Amniotic epithelial cell (primary cell): ENCODE measurements around the gene OR52E1.
"Not testable (repeated sequence)": the region's sequence is repeated elsewhere in the genome, so short reads cannot be mapped to it uniquely, and the experiment has no call there.

Source experiments
- DNase-seq: peaks from one replicate; pipeline ENCODE4 v3.0.0-alpha.2; 2010; ENCODE audit warnings: low read depth

The OR52E1 gene

DNA sequence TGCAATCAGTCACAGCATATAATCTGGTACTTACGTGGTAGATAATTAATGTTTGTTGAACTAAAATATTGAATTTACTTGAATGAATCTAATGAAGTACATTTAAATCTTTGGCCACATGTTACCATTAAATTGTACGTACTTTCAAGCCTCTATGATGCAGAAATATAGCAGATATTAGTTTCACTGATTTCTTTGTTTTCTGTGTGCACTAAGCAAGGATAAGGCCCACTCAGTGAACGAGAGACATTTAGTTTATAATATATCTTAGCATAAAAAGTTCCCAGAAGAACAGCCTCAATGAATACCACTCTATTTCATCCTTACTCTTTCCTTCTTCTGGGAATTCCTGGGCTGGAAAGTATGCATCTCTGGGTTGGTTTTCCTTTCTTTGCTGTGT lies at the start of gene OR52E1:
TSS of gene OR52E1 (plus strand) at position 301 of the 400 bp plus-strand sequence.
- no peak for DNase-seq

DNA sequence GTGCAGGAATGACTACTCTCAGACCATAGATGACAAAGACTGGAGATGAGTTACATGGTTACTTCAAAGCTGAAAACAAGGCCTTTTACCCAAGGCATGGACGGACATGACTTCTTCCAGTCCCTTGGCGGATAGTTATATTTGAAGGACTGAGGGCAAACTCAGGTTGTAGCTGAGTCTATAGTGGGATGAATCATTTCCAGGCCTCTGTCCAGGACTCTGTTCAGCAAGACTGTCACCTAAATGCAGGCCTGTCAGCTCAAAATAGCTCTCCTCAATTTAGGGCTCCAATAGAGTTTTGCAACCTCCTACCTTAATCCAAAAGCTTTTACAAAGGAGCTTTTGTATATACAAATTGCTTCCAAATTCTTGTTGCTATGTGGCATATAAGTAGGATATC lies 47.4 kb upstream of the OR52E1 start:
- DNase-seq: no peak

DNA sequence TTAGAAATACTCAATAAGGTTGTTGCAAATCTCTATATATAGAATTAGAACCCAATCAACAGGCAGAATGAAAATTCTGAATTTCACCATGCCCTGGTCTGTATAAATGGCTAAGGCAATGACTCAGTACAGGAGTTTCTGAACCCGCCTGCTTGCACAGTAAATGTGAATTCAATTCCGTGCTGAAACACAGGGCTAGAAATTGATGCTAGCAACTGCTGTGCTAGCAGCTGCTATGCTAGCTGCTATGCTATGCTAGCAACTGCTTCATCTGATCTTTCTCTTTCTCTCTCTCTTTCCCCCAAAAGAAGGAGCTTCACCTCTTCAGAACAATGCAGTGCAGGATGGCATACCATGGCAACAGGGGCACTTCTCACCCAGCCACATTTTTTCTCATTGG lies 32.7 kb upstream of the OR52E1 start:
- no peak for DNase-seq

DNA sequence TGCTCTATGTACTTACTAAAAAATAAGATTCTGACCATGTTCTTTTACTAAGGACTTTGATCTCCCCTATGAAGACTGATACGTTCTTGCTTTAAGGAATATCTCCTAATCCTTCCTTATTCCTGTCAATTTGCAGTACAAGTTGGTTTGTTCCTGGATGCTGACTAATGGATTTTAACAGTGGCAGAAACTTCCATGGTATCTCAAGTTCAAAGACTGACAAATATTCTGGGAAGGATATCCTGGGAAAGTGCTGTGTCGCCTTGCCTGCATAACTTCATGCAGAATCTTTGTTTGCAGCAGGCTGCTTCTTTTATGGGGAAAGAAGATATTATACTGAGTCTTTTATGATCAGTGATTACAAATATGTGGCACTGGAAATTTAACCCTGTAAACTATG lies 31.4 kb upstream of the OR52E1 start:
- no peak for DNase-seq

DNA sequence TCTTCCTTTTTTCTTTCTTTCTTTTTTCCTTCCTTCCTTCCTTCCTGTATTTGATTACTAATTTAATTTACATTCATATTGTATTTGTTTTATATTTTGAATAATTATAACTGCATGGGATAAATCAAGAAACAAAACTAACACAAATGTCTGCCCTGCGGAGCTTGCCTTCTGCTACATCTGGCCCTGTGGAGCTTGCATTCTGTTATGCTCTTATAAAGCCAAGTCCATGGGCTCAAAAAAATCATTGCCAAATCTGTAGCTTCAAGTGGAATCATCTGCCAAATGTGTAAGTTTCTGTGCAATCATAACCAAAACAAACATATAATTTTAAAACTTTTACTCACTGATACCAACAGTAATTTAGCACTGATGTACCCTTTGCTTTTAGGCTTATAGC lies 31.0 kb upstream of the OR52E1 start:
- DNase-seq: no peak

DNA sequence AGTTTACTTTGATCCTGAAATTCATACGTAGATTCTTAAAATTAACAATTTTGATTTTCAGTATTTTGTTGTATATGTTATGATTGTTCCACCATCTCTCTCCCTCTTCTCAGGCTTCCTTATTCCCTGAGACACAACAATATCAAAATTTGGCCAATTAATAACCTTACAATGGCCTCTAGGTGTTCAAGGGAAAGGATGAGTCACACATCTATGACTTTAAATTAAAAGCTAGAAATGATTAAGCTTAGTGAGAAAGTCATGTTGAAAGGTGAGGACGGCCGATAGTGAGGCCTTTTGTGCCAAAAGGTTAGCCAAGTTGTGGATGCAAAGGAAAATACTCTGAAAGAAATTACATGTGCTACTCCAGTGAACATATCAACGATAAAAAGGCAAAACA lies 28.5 kb upstream of the OR52E1 start:
- no peak for DNase-seq

DNA sequence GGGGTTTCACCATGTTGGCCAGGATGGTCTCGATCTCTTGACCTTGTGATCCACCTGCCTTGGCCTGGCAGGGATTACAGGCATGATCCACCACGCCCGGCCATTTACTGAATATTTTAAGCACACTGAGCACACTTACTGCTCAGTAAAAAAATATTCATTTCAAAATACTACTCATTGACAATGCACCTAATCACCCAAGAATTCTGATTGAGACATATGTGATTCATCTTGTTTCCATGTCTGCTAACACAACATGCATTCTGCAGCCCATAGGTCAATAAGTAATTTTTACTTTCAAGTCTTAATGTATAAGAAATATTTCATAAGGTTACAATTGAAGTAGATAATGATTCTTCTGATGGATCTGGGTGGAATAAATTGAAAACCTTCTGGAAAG lies 27.3 kb upstream of the OR52E1 start:
- DNase-seq: no peak

DNA sequence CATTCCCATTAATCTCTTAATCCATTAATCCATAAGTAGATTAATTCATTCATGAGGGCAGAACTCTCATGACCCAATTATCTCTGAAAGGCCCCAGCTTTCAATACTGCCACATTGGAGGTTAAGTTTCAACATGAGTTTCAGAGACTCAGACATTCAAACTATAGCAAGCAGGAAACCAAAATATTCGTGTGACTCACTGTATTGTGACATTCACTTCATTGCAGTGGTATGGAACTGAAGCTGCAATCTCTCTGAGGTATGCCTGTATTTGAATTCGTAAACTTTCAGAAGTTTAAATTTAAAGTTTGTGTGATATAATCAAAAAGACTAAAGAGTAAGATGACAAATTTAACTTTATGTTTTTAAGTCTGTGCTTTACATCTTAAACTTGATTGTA lies 26.0 kb upstream of the OR52E1 start:
- DNase-seq: peak; percentile 12

DNA sequence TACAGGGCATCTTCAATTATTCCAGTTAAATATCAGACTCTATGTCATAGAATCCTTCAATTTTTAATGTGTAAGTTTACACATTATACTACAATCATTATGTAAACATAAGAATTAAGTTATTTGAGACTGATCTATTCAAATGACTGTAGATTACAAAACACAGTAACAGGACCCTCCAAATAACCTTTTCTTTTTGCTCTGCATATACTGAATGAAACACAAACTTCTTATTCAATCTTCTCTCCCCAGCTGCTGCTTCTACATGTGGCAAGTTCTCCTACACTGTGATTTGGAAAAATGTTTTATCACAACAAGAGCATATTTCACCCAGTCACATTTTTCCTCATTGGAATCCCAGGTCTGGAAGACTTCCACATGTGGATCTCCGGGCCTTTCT lies 23.1 kb upstream of the OR52E1 start, which contains the start of gene OR52J3:
TSS of gene OR52J3 (plus strand) at position 301 of the 400 bp plus-strand sequence. CDS start at position 301, 0 bp downstream.
- DNase-seq: no peak

DNA sequence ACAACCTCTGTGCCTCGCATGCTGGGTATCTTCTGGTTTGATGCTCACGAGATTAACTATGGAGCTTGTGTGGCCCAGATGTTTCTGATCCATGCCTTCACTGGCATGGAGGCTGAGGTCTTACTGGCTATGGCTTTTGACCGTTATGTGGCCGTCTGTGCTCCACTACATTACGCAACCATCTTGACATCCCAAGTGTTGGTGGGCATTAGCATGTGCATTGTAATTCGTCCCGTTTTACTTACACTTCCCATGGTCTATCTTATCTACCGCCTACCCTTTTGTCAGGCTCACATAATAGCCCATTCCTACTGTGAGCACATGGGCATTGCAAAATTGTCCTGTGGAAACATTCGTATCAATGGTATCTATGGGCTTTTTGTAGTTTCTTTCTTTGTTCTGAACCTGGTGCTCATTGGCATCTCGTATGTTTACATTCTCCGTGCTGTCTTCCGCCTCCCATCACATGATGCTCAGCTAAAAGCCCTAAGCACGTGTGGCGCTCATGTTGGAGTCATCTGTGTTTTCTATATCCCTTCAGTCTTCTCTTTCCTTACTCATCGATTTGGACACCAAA lies 22.5 kb upstream of the OR52E1 start:
- DNase-seq: no peak

DNA sequence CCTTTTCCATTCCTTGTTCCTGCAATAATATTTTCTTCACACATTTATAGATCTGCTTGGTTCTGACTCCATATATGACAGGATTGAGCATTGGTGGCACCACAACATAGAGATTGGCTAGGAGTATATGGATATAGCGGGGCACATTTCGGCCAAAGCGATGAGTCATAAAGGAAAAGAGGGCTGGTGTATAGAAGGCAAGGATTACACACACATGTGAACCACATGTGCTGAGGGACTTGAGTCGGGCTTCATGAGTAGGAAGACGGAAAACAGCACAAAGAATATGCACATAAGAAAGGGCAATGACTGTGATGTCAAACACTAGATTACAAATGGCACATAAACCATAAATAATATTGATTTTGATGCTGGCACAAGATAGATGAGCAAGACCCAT lies 10.7 kb upstream of the OR52E1 start:
- DNase-seq: not testable (repeated sequence)

DNA sequence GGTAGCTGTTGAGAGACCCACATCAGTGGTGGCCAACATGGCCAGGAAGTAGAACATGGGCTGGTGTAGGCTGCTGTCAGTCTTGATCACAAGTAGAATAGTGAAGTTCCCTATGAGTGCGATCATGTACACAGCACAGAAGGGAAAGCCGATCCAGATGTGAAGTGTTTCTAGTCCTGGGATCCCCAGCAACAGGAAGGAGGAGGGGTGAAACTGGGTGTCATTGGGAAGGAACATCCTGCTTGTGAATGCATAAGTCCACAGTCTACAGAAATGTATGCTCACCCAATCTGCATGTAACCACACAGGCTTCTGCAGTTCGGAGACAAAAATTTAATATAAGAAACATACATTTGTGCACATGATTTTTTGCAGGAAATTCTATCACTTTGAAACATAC lies 10.0 kb upstream of the OR52E1 start, which contains the start of gene OR52E2:
TSS of gene OR52E2 (minus strand) at position 237 of the 400 bp plus-strand sequence. CDS start at position 237, 0 bp downstream.
- DNase-seq: no peak

DNA sequence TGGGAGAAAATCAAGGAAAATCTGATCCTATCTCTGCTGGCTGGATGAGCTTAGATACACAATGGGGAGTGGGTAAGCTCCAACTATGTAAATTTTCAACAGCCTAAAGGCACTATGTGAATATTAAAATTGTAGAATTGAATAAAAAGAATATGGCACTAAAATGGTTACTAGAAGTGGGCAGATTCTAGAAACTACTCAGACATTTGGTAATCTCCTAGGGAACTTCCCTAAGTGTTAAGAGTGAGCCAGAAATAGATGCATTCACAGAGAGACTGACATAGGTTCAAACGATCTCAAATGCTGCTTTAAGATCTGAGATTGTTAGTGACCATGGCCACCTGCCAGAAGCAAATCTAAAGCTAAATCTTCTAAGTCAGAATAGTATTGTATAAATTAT lies 4.3 kb upstream of the OR52E1 start:
- DNase-seq: no peak

DNA sequence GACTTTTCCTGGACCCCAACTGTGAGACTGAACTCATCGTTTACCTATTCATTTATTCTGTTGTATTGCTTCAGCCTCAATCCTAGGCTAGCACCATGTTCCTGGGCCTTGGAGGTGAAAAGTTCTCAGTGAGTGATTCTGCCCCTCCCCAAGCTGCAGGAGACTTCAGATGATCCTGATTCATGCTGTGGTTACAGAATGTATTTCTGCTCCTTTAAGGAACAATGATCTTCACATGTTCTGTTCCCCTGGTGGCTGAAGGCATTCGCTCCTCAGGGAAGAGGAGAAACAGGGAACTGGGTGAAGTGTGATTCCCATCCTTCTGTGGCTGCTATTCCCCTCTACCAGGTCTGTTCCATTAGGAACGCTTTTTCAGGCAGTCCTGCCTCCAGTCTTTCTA lies 2.4 kb downstream of the OR52E1 start:
- DNase-seq: no peak

DNA sequence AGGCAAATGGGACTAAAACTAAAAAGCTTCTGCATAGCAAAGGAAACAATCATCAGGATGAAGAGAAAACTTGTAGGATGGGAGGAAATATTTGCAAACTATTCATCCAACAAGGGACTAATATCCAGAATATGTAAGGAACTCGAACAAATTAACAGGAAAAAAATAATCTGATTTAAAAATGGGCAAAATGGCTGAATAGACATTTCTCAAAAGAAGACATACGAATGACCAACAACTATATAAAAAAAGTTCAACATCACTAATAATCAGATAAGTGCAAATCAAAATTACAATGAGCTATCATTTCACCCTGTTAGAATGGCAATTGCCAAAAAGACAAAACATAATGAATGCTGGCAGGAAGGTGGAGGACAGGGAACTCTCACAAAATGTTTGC lies 12.0 kb downstream of the OR52E1 start:
- DNase-seq: no peak

DNA sequence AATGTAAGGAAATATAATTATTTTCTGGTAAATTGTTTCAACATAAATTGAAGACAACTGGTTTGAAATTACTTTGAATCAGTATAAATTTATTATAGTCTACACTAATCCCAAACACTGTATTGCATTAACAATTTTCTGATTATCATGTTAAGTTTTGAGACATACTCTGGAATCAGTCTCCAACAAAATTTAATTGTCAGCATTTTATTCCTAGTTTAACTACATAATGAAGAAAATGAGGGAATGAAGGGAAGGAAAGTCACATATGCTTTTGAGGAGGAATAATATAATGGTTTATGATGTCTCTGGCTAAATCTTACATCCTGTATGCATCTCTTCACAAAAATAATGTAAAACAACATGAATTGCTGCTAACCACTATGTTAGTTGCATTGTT lies 14.2 kb downstream of the OR52E1 start:
- no peak for DNase-seq

DNA sequence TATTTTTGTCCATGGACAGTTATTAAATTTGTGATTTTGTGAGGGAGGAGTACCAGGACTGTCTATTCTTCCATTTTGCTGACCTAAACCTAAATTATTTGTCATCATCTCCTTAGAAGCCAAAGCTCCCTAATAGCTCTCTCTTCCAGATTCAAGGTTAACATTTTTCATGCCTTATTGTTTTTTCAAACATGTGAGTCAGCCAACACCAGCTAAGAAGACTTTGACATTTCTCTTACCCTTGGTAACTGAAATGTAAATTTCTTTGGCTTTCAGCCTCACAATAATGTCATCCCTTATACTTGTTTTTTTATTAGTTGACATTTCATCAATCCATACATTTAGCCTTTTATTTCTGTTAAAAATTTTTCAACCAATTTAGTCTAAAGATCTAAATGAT lies 19.2 kb downstream of the OR52E1 start:
- no peak for DNase-seq

DNA sequence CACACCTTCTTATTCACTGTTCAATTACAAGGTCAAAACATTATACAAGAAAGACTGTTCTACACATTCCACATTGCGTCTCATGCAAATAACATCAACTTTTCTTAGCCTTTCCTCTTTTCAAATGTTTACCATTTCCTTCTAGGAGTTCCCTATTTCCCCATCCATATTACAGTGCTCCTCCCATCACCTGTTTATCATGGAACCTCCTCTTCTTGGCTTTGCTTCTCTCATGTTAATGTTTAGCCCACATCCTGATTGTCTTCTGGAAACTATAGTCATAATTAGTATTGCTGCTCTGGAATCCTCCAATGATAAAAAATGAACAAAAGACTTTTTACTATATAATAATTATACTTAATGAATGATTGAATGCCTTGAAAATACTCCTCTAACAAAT lies 21.3 kb downstream of the OR52E1 start:
- no peak for DNase-seq

DNA sequence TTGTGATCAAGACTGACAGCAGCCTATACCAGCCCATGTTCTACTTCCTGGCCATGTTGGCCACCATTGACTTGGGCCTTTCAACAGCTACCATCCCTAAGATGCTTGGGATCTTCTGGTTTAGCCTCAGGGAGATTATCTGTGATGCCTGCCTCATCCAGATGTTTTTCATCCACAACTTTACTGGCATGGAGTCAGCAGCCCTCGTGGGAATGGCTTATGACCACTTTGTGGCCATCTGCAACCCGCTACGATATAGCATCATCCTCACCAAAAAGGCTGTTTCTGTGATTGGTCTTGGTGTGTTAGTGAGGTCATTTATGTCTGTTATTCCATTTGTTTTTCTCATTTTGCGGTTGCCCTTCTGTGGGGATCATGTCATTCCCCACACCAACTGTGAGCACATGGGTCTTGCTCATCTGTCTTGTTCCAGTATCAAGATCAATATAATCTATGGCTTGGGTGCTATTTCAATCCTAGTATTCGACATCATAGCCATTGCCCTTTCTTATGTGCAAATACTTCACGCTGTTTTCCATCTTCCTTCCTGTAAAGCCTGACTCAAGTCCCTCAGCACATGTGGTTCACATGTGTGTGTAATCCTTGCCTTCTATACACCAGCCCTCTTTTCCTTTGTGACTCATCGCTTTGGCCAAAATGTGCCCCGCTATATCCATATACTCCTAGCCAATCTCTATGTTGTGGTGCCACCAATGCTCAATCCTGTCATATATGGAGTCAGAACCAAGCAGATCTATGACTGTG lies 23.6 kb downstream of the OR52E1 start:
- no peak for DNase-seq

DNA sequence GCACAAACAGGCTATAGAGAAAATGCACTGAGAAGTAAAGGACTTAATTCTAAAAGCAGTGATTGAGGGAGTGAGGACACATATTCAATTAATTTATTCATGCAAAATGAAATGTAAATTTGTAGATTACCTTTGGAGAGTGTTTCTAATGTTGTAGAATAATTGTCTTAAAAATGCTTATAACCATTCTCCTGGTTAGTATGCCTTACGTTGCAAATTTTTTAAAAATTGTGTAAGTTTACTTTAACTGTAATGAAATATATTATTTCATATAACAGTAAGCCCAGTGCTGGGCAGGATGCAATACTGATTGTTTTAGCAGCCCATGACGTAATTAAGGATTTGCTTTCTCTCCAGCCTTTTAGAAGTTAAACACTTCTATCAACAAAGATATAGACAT lies 26.6 kb downstream of the OR52E1 start:
- DNase-seq: no peak

DNA sequence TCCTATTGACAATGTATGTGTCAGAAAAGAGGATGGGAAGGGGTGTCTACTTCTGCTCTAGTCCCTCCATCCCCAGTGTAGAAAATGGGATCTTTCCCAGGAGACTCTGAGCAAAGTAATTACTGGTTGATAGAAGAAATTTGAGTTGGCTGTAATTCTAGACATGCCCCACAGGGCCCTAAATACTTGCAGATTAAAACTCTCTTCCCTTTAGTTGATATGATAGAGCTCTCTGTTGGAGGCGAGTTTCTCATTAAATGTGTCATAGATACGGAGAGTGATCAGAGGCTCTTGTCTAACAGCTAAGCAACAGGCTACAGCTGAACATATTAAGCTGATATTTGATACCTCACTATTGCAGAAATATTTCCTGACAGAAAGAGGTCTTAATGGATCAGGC lies 32.9 kb downstream of the OR52E1 start:
- no peak for DNase-seq

DNA sequence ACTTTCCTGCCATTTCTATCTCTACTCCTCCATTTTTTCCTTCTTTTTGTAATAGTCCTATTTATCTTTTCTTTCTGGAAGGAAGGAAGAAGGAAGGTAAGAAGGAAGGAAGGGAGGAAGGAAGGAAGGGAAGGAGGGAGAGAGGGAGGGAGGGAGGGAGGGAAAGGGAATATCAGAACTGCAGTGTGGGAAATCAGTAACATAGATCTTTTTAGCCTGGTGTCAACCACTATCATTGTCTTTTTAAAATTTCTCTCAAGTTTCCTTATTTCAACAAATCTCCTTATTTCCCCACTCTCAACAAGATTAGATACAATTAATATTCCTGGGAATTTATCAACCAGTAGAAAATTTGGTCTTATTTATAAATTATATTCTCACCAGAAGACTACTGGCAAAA lies 33.7 kb downstream of the OR52E1 start:
- DNase-seq: no peak

DNA sequence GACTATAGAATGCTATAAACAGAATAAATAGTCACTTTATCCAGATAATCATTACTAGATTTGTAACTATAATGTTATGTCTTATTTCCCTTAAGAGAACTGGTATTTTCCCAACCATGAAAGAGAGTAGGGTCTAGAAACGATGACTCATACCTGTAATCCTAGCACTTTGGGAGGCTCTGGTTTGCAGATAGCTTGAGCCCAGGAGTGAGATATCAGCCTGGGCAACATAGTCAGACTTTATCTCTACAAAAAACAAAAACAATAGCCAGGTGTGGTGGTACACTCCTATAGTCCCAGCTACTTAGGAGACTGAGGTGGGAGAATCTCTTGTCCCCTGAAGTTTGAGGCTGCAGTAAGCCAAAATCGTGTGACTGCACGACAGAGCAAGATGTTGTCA lies 37.9 kb downstream of the OR52E1 start:
- no peak for DNase-seq

DNA sequence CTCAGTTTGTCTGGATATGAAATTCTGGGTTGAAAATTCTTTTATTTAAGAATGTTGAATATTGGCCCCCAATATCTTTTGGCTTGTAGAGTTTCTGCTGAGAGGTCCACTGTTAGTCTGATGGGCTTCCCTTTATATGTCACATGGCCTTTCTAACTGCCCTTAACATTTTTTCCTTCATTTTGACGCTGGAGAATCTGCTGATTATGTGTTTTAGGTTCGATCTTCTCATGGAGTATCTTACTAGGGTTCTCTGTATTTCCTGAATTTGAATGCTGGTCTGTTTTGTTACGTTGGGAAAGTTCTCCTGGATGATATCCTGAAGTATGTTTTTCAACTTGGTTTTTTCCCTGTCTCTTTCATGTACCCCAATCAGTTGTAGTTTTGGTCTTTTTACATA lies 46.0 kb downstream of the OR52E1 start:
- DNase-seq: no peak
